Hematopoietic multipotent progenitor cell treated with erythropoietin and hydrocortisone succinate and interleukin-3 and kit ligand, for 4 days (in vitro differentiated cells): Measurements from ENCODE around the gene GJA5.
"Not testable (repeated sequence)": the region's sequence is repeated elsewhere in the genome, so short reads cannot be mapped to it uniquely, and the experiment has no call there.

Experiments
- DNase-seq: peaks from one replicate; pipeline ENCODE4 v3.0.0-alpha.2; 2015

GJA5 gene

DNA sequence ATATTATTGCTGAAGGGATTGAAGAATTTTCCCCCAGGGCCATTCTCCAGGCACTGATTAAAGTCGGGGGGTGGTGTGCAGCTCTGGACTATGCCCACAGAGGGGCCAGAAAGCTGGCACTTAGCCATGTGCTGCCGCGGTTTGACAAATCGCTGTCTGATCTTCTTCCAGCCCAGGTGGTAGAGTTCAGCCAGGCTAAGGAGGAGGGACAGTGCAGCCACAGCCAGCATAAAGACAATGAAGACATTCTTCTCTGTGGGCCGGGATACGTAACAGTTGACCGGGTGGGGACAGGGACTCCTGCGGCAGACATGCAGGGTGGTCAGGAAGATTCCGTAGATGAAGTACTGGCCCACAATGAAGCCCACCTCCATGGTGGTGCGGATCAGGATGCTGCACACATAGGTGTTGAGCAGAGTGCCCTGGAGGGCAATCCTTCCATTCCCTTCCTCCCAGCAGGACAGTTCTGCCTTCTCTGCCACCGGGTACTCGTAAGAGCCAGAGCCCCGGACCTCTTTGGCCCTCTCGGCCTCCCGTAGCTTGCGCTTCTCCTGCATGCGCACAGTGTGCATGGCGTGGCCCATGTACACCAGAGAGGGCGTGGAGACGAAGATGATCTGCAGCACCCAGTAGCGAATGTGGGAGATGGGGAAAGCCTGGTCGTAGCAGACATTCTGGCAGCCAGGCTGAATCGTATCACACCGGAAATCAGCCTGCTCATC lies 1.9 kb downstream of the GJA5 start:
- DNase-seq, result no peak

DNA sequence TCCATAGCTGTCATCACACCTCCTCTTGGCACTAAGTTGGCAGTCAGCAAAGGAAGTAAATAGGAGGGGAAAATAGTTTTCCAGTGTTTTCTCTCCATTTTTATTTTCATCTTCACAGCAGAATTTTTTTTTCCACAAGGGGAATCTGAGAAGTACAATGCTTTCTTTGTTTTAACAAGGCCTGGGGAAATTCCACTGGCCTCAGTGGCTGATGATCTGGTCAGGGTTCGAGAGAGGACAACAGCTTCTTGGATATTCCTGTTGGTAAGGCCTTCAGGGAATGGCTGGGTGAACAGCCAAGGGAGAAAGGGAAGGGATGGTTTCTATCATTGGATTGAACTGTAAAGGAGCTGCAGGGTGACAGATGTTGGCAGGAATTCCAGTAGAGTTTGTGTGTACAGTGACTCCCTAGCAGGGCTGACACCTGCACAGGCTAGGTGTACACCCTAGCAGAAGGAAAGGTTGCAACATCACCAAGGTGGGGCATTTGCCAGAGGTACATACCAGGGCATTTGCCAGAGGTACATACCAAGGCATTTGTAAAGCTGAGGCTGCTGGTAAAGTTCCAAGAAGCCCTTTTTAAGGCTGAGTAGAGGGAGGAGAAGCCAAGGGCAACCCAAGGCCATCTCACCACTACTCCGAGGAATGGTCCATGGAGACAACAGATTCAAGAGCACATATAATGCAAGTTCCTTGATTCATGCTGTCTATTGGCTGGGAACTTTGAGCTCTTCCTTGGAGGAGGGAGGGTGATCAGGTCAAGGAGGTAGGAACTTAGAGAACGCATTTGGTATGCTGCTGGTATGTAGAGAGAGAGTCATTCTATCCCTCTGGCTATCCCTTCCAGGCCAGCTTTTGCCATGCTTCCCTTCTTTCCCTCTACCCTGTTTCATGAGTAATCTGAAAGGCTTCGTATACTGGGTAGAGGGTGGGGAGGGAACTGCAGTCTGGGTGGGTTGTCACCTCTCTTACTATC lies 3.1 kb downstream of the GJA5 start:
- DNase-seq, result no peak

DNA sequence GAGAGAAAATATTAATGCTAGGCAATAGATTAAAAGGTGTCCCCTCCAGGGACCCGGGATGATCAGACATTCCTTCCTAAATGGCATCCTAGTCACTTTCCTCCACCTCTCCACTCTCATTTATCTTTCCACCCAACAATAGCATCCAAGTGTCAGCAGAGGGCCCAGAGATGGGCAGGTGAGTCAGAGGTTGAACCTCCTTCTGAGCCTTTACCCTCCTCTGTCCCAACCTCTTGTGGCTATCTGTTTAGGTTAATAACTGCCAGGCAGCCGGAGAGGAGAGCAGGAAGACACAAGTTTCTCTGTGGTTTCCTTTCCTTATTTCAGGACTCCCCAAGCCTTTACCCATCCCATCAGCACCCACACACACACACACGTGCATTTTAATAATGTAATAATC lies 4.1 kb downstream of the GJA5 start:
- DNase-seq, result no peak

DNA sequence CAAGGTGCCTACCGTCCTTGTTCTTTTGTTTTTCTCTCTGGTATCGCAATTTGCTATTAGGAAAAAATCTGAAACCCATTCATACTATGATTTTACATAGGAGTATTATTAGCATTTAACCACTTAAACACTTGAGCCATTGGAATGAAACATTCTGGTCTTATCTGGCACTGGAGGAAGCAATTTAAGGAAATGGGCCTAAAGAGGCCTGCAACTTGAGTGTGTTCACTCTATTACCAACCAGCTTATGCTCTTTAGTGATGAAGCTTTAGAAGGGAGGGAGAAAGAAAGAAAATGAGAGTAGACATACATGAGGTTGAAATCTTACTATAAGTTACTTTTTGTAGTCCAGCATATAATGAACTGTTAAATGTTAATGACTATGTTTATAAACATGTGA lies 5.7 kb downstream of the GJA5 start:
- DNase-seq, result no peak

DNA sequence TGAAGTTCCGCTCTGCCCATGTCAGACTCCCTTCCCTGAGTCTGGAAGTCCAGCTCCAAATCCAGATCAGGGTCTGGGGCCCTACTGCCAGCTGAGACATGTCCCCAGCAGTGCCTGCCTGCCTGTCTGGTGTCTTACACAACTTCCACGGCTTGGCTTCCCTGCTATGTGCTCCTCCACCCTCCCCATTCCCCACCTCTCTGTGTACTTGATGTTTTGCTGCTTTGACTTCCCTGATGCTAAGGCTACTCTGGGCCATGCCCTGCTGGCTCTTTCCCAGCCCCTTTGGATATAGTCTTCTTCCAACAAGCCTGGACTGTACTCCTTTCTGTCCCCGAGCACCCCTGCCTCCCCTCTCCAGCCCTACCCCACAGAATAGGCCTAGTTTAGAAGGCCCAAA lies 7.3 kb downstream of the GJA5 start:
- no peak for DNase-seq

DNA sequence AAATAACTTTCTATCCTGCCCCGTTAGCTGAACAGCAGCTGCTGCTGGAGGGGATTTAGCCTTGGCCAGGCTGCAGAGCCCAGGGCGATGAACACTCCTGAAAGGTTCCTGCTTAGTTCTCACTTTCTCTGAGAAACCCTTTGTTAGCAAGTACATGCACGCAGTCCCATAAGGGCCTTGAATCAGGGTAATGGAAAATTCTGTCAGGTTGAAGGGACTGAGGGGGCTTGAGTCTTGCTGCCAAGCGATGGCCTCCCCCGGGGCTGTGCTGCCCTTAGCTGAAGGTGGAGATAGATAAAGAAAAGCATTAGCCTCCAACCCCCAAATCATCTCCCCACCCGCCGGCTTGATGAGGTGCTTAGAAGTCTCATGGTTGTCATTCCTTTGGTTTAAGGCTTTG lies 7.9 kb downstream of the GJA5 start:
- DNase-seq, result no peak

DNA sequence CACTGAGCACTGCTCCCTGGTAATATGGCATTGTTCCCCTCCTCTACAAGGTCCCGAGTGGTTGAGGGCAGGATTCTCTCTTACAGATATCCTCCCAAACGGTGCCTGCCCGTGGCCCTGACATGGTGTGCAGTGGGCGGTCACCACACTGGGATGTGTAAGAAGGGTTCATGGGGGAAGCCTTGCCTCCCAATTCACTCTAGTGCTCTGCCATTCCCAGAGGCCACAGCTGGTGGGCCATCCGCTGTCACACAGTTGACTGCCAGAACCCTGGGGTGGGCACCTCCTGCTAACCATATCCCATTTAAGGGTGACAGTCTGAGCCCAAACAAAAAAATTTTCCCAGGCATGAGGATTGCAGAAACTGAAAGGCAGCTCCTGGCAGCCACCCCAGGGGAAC lies 9.1 kb downstream of the GJA5 start:
- DNase-seq, result no peak

DNA sequence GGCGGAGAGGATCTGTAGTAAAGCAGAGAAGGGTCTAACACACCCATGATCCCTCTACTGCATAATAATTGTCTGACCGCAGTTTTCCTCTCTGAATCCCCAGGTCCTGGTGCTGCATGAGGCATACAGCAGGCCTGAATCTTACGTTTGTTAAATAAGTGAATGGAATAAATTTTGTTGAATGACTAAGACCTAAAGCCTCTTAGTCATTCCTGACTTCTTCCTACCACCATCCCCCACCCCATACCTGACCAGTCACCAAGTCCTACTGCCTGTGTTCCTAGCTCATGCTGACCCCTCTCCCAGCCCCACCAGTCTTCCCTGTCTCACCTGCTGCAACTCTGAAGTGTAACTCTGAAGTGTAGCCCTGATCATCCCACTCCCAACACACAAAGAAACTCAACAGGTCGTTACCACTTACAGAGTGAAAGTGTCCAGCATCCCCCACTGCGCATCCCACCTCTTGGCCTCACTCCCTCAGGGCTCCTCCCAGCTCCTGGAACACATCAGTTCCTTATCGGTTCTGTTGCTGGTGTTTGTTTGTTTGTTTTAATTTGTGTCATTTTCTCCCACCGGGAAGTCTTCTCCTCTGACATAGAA lies 9.7 kb downstream of the GJA5 start:
- DNase-seq, result no peak

DNA sequence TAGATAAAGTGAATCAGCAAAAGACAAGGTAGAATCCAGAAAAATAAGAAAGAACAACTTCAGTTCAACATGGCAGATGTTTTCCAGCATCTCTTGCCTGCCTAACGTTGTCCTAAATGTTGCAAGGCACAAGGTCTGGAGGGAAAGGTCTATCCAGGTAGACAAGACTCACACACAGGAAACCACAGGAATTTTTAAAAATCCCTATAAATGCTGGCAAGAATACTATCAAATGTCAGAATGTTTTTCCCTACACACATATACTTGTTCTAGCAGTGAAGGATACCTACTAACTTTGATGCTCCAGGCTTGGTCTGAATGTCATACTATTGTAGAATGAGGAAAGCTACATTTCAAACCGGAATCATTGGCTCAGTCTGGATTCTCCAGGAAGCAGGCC lies 10.6 kb downstream of the GJA5 start:
- no peak for DNase-seq

DNA sequence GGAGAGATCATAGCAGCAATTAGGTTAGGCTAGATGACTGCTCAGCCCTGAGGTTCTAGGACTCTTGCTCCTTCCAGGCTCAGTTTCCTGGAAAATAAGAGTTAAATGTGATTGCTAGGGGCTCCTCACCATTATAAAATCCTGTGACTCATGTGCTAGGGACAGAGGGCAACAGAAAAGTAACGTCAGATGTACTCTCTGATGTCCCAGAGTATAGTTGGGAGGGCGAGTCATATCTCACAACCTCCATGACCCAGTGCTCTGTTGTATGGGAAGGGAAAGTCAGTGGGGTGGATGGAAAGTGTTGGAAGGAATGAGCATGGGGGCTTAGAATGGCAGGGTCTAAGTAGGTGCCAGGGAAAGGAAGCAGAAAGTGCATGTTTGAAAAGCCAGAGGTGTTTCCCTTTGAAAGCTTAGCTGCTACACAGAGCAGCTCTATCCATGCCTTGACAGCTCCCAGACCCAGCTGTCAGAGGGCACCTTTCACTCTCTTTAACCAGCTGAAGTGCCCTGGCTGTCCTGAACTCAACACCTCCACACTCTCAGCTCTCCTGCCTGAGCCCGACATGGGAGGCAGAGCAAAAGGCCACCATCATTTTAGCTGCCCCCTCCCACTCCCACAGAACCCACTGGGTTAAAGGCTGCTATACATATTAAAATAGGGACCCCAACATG lies 11.6 kb downstream of the GJA5 start:
- no peak for DNase-seq

DNA sequence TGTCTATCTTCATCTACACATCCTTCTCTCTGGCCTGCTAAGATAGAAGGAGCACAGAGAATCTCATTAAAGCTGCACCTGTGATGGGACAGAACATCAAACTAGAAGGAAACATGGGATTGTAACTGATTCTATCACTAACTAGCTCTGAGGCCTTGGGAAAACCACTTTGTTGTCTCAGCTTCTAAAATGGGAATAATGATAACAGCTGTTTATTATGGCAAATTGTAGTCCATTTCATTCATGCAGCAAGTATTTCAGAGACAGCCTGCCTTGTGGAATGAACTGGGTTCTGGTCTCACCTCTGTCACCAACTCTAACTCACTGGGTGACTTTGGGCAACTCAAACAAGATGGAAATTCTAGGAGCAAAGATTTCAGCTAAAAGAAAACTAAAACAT lies 12.4 kb downstream of the GJA5 start:
- DNase-seq, result no peak

DNA sequence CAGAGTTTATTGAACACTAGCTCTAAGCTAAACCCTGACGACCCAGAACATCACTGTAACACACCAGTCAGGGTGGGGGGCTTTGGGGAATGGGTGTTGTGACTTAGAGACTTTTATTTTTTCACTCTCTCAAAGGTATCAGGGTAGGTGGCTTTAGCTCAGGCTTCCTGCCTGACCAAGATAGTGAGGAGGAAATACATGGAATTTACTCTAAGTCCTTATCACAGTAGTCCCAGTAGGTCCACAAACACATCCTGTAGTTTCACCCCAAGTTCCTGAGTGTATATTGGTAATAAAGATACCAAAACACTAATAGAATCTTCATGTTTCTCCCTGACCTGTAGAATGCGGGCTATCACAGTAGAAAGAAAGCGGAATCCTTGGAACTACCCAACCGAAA lies 15.1 kb downstream of the GJA5 start:
- DNase-seq, result peak; percentile 24

DNA sequence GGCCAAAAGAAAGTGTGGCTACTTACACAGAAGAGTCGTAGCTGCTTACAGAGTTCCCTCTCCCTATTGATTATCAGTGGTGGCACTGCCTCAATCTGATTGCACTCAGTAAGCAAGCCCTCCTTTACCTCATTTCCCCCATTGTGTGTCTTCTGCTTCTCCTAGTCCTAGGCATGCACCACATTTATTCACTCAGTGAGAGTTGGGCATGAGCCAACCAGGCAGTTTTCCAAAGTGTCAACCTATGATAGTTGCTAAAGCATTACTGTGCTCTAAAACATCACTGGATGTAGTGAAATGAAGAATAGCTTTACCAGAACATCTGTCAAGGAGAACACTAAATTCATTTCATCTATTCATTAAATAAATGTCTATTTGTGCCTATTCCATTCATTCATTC lies 19.3 kb downstream of the GJA5 start:
- no peak for DNase-seq

DNA sequence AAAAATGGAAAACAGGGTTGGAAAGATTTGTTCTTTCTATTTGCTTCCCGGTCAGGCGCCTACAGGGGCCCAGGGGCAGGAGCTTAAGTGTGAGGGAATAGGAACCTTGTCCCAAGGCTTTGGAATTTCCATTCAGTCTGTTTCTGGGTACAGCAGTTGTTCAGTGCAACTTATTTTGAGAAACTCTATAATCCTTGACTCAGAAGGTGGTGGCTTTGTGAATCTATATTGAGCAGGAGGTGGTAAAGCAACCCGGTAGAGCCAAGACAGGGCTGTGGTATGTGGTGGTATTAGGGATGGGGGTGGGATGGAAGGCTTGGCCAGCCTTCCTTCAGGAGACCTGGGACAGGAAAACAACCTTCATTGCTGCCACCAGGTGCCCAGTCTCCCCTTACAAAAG lies 20.0 kb downstream of the GJA5 start:
- no peak for DNase-seq

DNA sequence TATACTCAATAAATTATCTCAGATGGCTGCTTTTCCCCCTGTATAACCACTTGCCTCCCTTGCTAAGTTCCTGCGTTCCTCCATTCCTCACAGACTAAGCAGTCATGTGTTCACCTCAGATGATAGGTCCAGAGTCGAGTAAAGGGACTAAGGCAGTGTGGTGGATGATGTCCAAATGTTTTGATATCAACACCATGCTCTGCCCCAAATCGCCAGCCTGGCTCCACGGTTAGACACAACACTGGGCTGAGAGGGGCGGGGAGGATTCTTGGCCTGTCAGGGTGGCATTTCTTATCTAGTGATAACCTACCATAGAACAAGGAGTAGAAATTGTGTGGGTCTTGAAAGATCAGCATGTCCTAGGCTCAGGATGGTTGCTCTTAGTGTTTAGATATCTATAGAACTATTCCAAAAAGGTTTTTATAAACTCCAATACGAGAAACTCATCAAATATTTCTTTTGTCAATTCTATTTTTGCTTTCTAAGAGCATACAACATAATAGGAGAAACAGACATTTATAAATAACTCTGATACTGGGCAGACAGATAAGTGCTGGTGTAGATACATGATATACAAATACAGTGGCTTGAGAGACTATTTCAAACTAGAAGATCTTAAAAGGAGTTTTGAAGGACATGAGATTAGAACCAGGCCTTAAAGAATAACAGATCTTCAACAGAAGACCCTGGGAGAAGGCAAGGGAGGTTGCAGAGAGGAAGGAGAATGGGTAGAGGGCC lies 21.5 kb downstream of the GJA5 start:
- DNase-seq, result no peak

DNA sequence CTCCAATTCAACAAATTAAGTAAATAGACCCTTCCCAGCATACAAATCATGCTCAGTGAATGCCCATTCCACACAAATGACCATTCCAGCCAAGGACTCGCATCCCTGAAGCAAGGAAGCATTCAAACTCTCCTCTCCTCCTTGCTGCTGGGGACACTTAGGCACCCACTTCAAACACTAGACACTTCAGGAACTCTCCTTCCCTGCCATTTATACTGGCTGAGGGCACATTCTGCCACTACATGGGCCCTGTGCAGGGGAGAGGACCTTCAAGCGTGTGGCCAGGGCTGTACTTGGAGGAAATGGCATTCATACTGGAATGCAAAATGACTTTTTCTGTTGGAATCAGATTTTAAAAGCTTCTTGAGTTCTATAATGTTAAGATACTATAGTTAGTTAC lies 22.3 kb downstream of the GJA5 start:
- DNase-seq, result no peak

DNA sequence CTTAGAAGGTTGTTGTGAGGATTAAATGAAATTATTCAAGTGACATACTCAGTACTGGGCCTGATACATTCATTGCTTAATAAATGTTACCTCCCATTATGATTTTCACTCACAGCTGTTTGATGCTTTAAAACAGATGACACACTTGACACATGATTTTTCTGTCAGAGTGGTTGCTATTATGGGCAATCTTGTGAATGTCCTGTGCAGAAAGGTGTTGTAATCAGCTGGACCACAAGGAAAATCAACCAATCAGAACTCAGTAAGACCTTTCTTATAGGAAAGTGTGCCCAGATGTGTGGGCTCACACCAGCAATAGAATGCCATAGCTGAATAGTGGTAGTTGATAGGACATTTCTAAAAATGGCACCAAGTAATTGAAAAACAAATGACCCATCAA lies 23.5 kb downstream of the GJA5 start:
- no peak for DNase-seq

DNA sequence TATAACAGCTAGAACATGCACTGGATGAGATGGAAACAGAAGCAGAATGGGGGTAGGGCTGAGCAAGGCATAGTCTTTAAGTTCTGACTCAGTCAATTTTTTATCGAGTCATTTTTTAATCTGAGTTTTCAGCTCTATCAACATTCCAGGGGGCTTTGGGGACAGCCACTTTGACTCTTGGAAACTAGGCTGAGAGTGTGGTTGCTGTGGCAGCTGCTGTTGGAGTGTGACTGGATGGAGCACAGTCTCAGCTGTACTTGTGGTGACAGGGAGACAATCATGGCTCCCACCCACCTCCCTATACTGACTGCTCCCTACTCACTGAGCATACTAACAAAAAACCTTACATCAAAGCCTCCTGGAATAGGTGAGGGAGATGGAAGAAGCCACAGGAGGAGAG lies 25.0 kb downstream of the GJA5 start:
- DNase-seq, result no peak

DNA sequence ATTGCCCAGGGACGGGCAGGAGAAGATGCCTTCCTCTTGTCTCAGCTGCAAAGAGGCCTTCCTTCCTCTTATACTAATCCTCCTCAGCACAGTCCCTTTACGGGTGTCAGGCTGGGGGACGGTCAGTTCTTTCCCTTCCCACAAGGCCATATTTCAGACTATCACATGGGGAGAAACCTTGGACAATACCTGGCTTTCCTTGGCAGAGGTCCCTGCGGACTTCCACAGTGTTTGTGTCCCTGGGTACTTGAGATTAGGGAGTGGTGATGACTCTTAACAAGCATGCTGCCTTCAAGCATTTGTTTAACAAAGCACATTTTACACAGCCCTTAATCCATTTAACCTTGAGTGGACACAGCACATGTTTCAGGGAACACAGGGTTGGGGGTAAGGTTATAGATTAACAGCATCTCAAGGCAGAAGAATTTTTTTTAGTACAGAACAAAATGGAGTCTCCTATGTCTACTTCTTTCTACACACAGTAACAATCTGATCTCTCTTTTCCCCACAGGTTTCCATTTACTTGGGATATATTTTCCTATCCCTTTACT lies 26.0 kb downstream of the GJA5 start:
- not testable (repeated sequence) for DNase-seq

DNA sequence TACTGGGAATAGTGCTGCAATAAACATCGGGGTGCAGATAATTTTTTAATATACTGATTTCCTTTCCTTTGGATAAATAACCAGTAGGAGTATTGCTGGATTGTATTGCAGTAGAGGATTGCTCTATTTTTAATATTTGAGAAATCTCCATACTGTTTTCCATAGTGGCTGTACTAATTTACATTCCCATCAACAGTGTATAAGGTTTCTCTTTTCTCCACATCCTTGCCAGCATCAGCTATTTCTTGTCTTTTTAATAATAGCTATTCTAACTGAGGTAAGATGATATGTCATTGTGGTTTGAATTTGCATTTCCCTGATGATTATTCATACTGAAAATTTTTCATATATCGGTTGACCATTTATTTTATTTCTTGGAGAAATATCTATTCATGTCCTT lies 31.1 kb downstream of the GJA5 start:
- DNase-seq, result no peak

DNA sequence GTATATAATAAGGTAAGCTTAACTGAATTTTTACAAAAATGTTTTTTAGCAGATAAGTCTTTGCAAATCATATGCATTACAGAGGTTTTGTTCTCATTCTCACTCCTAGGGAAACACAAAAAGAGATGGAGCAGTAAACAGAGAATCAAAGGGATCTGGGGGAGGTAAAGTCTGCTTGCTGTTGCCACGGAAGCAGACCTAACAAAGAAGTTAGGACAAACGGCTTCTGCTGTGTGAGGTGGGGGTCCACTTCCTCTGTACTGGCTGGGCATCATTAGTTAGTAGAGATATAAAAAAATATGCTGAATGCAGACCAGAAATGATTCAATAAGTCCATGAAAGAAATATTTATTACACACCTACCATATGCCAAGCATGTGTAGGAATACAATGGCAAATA lies 34.2 kb downstream of the GJA5 start:
- no peak for DNase-seq

DNA sequence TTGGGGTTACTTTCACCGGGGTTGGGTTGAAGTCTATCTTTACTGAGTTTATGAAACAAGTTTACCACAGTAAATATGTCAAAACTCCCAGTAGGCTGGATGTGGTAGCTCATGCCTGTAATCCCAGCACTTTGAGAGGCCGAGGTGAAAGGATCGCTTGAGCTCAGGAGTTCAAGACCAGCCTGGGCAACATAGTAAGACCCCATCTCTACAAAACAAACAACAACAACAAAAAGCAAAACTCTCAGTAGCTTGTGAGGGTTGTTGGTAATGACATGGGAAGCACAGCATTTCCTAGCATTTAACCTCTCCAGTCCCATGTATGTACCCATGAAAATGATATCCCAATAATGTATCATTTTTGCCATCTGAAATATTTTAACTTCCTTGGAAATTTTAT lies 34.7 kb downstream of the GJA5 start:
- DNase-seq, result no peak
